MCF 10A (cell line): ENCODE measurements around the gene MYO16. TPM values are rescaled to one million over a fixed set of nuclear protein-coding genes. Genes with fewer than 3 reads are reported as not detected.

Experiments
- BruUV-seq: library from RNA; stranded (reverse); fragments of 400-500 nt; replicated peaks from 2 replicates; lab custom pipeline; 2021; lab: Mats Ljungman, UMichigan
- CTCF ChIA-PET: fragments of 300-600 bp; sonication (Branson Sonifier 250); formaldehyde crosslinking; extraction: SDS; loops from one replicate; lab custom pipeline; 2021; ENCODE audit warnings: antibody characterized with exemption, inconsistent platforms; lab: Yijun Ruan, JAX
- POLR2A ChIA-PET: fragments of 300-600, 350-650 bp; sonication (Branson Sonifier 250); formaldehyde crosslinking; extraction: SDS; loops from one replicate; lab custom pipeline; 2020; ENCODE audit warnings: antibody characterized with exemption, inconsistent platforms; lab: Yijun Ruan, JAX
- DNase-seq: peaks from one replicate; pipeline ENCODE4 v3.0.0-alpha.2; 2018; ENCODE audit not compliant: unreplicated experiment
- H3K27ac Mint-ChIP-seq: one replicate; pipeline ENCODE4 v1.8.0; 2022; ENCODE audit warnings: mild to moderate bottlenecking, low read depth, mixed read lengths; ENCODE audit not compliant: unreplicated experiment
- H3K27me3 Mint-ChIP-seq: one replicate; pipeline ENCODE4 v1.8.0; 2022; ENCODE audit warnings: mixed read lengths; ENCODE audit not compliant: insufficient read depth, unreplicated experiment
- H3K36me3 Mint-ChIP-seq: one replicate; pipeline ENCODE4 v1.8.0; 2022; ENCODE audit warnings: mild to moderate bottlenecking, moderate library complexity, mixed read lengths; ENCODE audit not compliant: insufficient read depth, unreplicated experiment
- H3K4me1 Mint-ChIP-seq: one replicate; pipeline ENCODE4 v1.8.0; 2022; ENCODE audit warnings: mixed read lengths; ENCODE audit not compliant: insufficient read depth, unreplicated experiment
- H3K4me3 Mint-ChIP-seq: one replicate; pipeline ENCODE4 v1.8.0; 2022; ENCODE audit warnings: mild to moderate bottlenecking, moderate library complexity, mixed read lengths; ENCODE audit not compliant: unreplicated experiment
- H3K9me3 Mint-ChIP-seq: one replicate; pipeline ENCODE4 v1.8.0; 2022; ENCODE audit warnings: mixed read lengths; ENCODE audit not compliant: unreplicated experiment
- intact Hi-C: fragments of 100-400 bp; cut with micrococcal nuclease; formaldehyde crosslinking; loops from 2 replicates; pipeline ENCODE4 v1.14.1; 2022
- total RNA-seq: library from RNA; stranded (reverse); gene quantifications from 2 replicates; pipeline ENCODE4 v1.2.3, GENCODE V29; 2022
- TF ChIP-seq, protein P1 (sequence below): fragments of 200-600 bp; IDR thresholded peaks from one replicate; pipeline ENCODE4 v1.8.0; 2022; ENCODE audit warnings: antibody characterized with exemption, mild to moderate bottlenecking; ENCODE audit not compliant: unreplicated experiment

The MYO16 gene
- total RNA-seq, 1 experiment from 2014 or later, result not detected

DNA sequence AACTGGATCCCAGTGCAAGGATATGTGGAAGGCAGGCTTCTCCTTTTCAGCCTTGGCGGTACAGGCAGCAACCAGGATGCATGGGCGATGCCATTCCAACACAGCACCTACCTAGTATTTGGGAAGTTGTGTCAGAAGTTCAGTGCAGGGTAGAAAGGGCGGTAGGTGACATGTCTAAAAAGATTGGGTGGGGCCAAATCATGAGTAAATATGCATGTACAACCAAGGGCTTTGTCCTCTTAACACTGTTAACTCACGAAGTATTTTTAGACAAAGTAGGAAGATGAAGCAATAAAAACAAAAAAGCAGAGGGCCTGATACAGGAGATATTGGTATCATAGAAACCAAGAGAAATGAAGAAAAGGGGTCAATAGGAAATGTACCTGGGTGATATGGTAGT, 392.1 kb downstream of the MYO16 start:
- Mint-ChIP-seq H3K36me3 (no peaks in the 10 kb centered on the region), H3K4me1 (no peaks in the 10 kb centered on the region), H3K27me3 (no peaks in the 10 kb centered on the region), H3K9me3 (peaks cover 7% of the 10 kb centered on the region), H3K4me3 (no peak overlapping the region), H3K27ac (no peak overlapping the region)
- CTCF ChIA-PET, result no interaction called here
- BruUV-seq, result no TSS peak
- DNase-seq, result no peak
- POLR2A ChIA-PET, result no interaction called here
- intact Hi-C loops, result no loop called here
- TF ChIP-seq, protein P1, sequence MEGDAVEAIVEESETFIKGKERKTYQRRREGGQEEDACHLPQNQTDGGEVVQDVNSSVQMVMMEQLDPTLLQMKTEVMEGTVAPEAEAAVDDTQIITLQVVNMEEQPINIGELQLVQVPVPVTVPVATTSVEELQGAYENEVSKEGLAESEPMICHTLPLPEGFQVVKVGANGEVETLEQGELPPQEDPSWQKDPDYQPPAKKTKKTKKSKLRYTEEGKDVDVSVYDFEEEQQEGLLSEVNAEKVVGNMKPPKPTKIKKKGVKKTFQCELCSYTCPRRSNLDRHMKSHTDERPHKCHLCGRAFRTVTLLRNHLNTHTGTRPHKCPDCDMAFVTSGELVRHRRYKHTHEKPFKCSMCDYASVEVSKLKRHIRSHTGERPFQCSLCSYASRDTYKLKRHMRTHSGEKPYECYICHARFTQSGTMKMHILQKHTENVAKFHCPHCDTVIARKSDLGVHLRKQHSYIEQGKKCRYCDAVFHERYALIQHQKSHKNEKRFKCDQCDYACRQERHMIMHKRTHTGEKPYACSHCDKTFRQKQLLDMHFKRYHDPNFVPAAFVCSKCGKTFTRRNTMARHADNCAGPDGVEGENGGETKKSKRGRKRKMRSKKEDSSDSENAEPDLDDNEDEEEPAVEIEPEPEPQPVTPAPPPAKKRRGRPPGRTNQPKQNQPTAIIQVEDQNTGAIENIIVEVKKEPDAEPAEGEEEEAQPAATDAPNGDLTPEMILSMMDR, result no peak

- H3K27me3 Mint-ChIP-seq, result no peaks in the 10 kb centered on the region
- TF ChIP-seq, protein P1, result no peak
- CTCF ChIA-PET, result interaction anchor here (0.6 kb wide), 1 partner anchor 312 kb away, joined by 3 read pairs; no protein-coding TSS in a partner anchor
- no peaks in the 10 kb centered on the region for H3K4me1 Mint-ChIP-seq
- no peak overlapping the region for H3K4me3 Mint-ChIP-seq
- H3K9me3 Mint-ChIP-seq, result no peaks in the 10 kb centered on the region
- DNase-seq, result no peak
- H3K27ac Mint-ChIP-seq, result no peak overlapping the region
- no peaks in the 10 kb centered on the region for H3K36me3 Mint-ChIP-seq
- POLR2A ChIA-PET, result interaction anchor here (0.7 kb wide), 1 partner anchor 42 kb away, joined by 3 read pairs; no protein-coding TSS in a partner anchor
- intact Hi-C loops, result no loop called here
- BruUV-seq, result no TSS peak
These were observed 395.2 kb downstream of the MYO16 start for GRCh38 chr13:109024611-109025010.

- Mint-ChIP-seq H3K9me3 (no peaks in the 10 kb centered on the region), H3K4me1 (no peaks in the 10 kb centered on the region), H3K27me3 (no peaks in the 10 kb centered on the region), H3K4me3 (no peak overlapping the region), H3K36me3 (no peaks in the 10 kb centered on the region), H3K27ac (no peak overlapping the region)
- TF ChIP-seq, protein P1, result no peak
- no peak for DNase-seq
- BruUV-seq, result no TSS peak
- ChIA-PET POLR2A (no interaction called here), CTCF (no interaction called here)
- intact Hi-C loops, result no loop called here
These were observed 396.9 kb downstream of the MYO16 start for GRCh38 chr13:109026266-109026665.

- TF ChIP-seq, protein P1, result no peak
- Mint-ChIP-seq H3K27me3 (no peaks in the 10 kb centered on the region), H3K4me3 (no peak overlapping the region), H3K9me3 (no peaks in the 10 kb centered on the region), H3K27ac (no peak overlapping the region), H3K36me3 (no peaks in the 10 kb centered on the region), H3K4me1 (no peaks in the 10 kb centered on the region)
- ChIA-PET CTCF (interaction anchor here (1.0 kb wide), 1 partner anchor 11 kb away, joined by 4 read pairs; no protein-coding TSS in a partner anchor), POLR2A (no interaction called here)
- no peak for DNase-seq
- intact Hi-C loops, result no loop called here
- BruUV-seq, result no TSS peak
These were observed 399.2 kb downstream of the MYO16 start for GRCh38 chr13:109028624-109029023.
